Measurements from ENCODE around the gene COPS6. TPM values are rescaled to one million over a fixed set of nuclear protein-coding genes. Genes with fewer than 3 reads are reported as not detected.

The COPS6 gene
- polyA plus RNA-seq, 1 donor (not counting 4 experiments of a cell fraction or from before 2014, with no cell fraction given) = 171 TPM

DNA sequence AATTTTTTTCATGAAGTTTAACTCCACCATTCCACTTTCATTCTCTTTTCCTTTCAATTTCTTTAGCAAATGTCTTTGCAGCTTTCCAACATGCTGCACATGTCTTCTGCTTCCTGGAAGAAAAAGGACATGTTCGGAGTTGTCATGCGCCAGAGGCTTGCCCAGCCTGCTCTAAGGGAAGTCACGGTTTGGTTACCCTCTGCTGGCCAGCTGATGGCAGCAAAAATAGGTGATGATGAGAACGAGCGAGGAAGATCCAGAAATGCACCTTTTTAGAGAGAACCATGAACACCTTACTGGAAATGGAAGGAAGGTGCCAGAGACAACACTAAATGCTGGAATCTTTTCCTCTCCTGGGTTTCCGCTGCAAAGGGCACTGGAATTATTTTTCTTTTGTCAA, 44.1 kb upstream of the COPS6 start:
- no peaks in the 10 kb centered on the region for H3K36me3 ChIP-seq (ENCODE audit: control insufficient read depth in 2 of 2, extremely low read depth in 1 of 2, insufficient read depth in 2 of 2, low read length in 2 of 2)
- FAIRE-seq (peak; percentile 20), DNase-seq (ENCODE audit: low read depth, low spot score) (no peak)
- H3K27ac ChIP-seq (ENCODE audit: control insufficient read depth, insufficient read depth, low read length) = no peak overlapping the region
- H3K9ac ChIP-seq (ENCODE audit: control insufficient read depth, extremely low read depth, insufficient read depth, low read length) = no peak overlapping the region
- TF ChIP-seq EZH2 (IDR thresholded peaks at IDR 0.05; ENCODE audit: low read length) (no peak), CTCF (optimal IDR thresholded peaks at IDR 0.05 in 1 of 3, IDR thresholded peaks at IDR 0.05 in 1 of 3, conservative IDR thresholded peaks at IDR 0.05 in 1 of 3; ENCODE audit: extremely low read depth in 1 of 3, insufficient read depth in 2 of 3, low read length in 3 of 3) (peak; percentile 32 to 76 (median 37))
- no peaks in the 10 kb centered on the region for H3K9me3 ChIP-seq (ENCODE audit: control insufficient read depth, low read depth, low read length)
- no peaks in the 10 kb centered on the region for H3K27me3 ChIP-seq (ENCODE audit: control insufficient read depth, extremely low read depth, insufficient read depth, low read length)
- dilution Hi-C loops (cut with MboI; ENCODE audit: extremely low pct_ligation_motif_present, low sequenced_read_pairs) = no loop called here
- no peaks in the 10 kb centered on the region for H3K9me1 ChIP-seq (ENCODE audit: control insufficient read depth, extremely low read depth, insufficient read depth, low read length)
- peaks cover 13% of the 10 kb centered on the region for H3K4me1 ChIP-seq (ENCODE audit: control insufficient read depth, extremely low read depth, insufficient read depth, low read length)
- H3K79me2 ChIP-seq (ENCODE audit: control insufficient read depth, insufficient read depth, low read length) = no peaks in the 10 kb centered on the region
- no peak overlapping the region for H3K4me3 ChIP-seq (ENCODE audit: control insufficient read depth in 2 of 3, extremely low read depth in 1 of 3, insufficient read depth in 2 of 3, low read depth in 1 of 3, low read length in 3 of 3)
- H3K4me2 ChIP-seq (ENCODE audit: control insufficient read depth, extremely low read depth, insufficient read depth, low read depth, low read length) = peak overlapping the region; percentile 41
- H2AFZ ChIP-seq (ENCODE audit: control insufficient read depth, low read length) = peak overlapping the region; percentile 62
- no peaks in the 10 kb centered on the region for H4K20me1 ChIP-seq (ENCODE audit: control insufficient read depth, extremely low read depth, insufficient read depth, low read length)

DNA sequence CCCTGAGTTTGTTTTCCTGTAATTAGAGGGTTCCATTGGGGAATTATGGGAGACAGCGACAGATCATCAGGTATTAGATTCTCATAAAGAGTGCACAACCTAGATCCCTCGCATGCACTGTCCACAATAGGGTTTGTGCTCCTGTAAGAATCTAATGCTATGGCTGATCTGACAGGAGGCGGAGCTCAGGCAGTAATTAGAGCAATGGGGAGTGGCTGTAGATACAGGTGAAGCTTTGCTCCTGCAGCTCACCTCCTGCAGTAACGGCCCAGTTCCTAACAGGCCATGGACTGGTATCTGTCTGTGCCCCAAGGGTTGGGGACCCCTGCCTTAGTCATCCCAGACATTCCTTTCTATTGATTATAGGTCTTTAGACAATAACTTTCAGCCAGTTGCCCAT, 40.1 kb upstream of the COPS6 start:
- H3K27me3 ChIP-seq (ENCODE audit: control insufficient read depth, extremely low read depth, insufficient read depth, low read length) = no peaks in the 10 kb centered on the region
- H3K9me1 ChIP-seq (ENCODE audit: control insufficient read depth, extremely low read depth, insufficient read depth, low read length) = no peaks in the 10 kb centered on the region
- no peak for FAIRE-seq
- H3K79me2 ChIP-seq (ENCODE audit: control insufficient read depth, insufficient read depth, low read length) = peaks cover 16% of the 10 kb centered on the region
- no peak overlapping the region for H3K4me2 ChIP-seq (ENCODE audit: control insufficient read depth, extremely low read depth, insufficient read depth, low read depth, low read length)
- H4K20me1 ChIP-seq (ENCODE audit: control insufficient read depth, extremely low read depth, insufficient read depth, low read length) = no peaks in the 10 kb centered on the region
- dilution Hi-C loops (cut with MboI; ENCODE audit: extremely low pct_ligation_motif_present, low sequenced_read_pairs) = no loop called here
- peaks cover 17% of the 10 kb centered on the region for H3K4me1 ChIP-seq (ENCODE audit: control insufficient read depth, extremely low read depth, insufficient read depth, low read length)
- no peak overlapping the region for H3K4me3 ChIP-seq (ENCODE audit: control insufficient read depth in 2 of 3, extremely low read depth in 1 of 3, insufficient read depth in 2 of 3, low read depth in 1 of 3, low read length in 3 of 3)
- H3K36me3 ChIP-seq (ENCODE audit: control insufficient read depth in 2 of 2, extremely low read depth in 1 of 2, insufficient read depth in 2 of 2, low read length in 2 of 2) = no peaks in the 10 kb centered on the region
- no peak overlapping the region for H3K27ac ChIP-seq (ENCODE audit: control insufficient read depth, insufficient read depth, low read length)
- no peak overlapping the region for H3K9ac ChIP-seq (ENCODE audit: control insufficient read depth, extremely low read depth, insufficient read depth, low read length)
- no peak for DNase-seq (ENCODE audit: low read depth, low spot score)
- no peaks in the 10 kb centered on the region for H3K9me3 ChIP-seq (ENCODE audit: control insufficient read depth, low read depth, low read length)
- no peak overlapping the region for H2AFZ ChIP-seq (ENCODE audit: control insufficient read depth, low read length)
- TF ChIP-seq CTCF (optimal IDR thresholded peaks at IDR 0.05 in 1 of 3, IDR thresholded peaks at IDR 0.05 in 1 of 3, conservative IDR thresholded peaks at IDR 0.05 in 1 of 3; ENCODE audit: extremely low read depth in 1 of 3, insufficient read depth in 2 of 3, low read length in 3 of 3) (no peak), EZH2 (IDR thresholded peaks at IDR 0.05; ENCODE audit: low read length) (no peak)

Data from keratinocyte (primary cell).